Peyer's patch (tissue), 4 donors: ENCODE data around the gene CSH1. TPM values are rescaled to one million over a fixed set of nuclear protein-coding genes. Genes with fewer than 3 reads are reported as not detected.
A peak's percentile ranks its signal among the peaks of the same experiment; 100 is the strongest.
"Not testable (repeated sequence)": the region's sequence is repeated elsewhere in the genome, so short reads cannot be mapped to it uniquely, and the experiment has no call there.

Experiments
- DNase-seq, 3 donors: peaks; one replicate each; pipeline ENCODE4 v3.0.0-alpha.2; 2017 to 2019
- H3K27ac ChIP-seq, 4 donors: fragments of 200-600 bp; sonication (generic); one replicate each; pipeline ENCODE4 v1.5.1; 2016 to 2019
- H3K27me3 ChIP-seq, 2 donors: fragments of 200-600 bp; sonication (generic); one replicate each; pipeline ENCODE4 v1.5.1; 2019
- H3K36me3 ChIP-seq, 3 donors: fragments of 200-600 bp; sonication (generic); one replicate each; pipeline ENCODE4 v1.5.1; 2016 to 2019
- H3K4me1 ChIP-seq, 4 donors: fragments of 200-600 bp; sonication (generic); one replicate each; pipeline ENCODE4 v1.5.1; 2016 to 2019
- H3K4me3 ChIP-seq, 4 donors: fragments of 200-600 bp; sonication (generic); 1 replicate in 3 of 4; 2 replicates in 1 of 4; pipeline ENCODE4 v1.5.1; 2016 to 2019; ENCODE audit warnings: mild to moderate bottlenecking in 1 of 4
- H3K9me3 ChIP-seq, 4 donors: fragments of 200-600 bp; sonication (generic); one replicate each; pipeline ENCODE4 v1.5.1; 2016 to 2019; ENCODE audit warnings: mild to moderate bottlenecking in 1 of 4
- CTCF ChIP-seq, 6 experiments: fragments of 450-650 bp in 4 of 6; fragments of 200-600 bp in 2 of 6; sonication (generic) in 1 of 6; IDR thresholded peaks; one replicate each; pipeline ENCODE4 v1.5.1; 2017 to 2019; ENCODE audit warnings: antibody characterized with exemption in 6 of 6, mild to moderate bottlenecking in 3 of 6, moderate library complexity in 1 of 6
- POLR2A ChIP-seq, 2 donors: fragments of 450-650 bp; IDR thresholded peaks; one replicate each; pipeline ENCODE4 v1.5.1; 2017; ENCODE audit warnings: antibody characterized with exemption in 2 of 2, mild to moderate bottlenecking in 2 of 2, moderate library complexity in 2 of 2
- total RNA-seq, 4 donors: library from RNA; depleted of rRNA; stranded (reverse); fragments of >200 nt; gene quantifications; one replicate each; pipeline ENCODE4 v1.1.0, GENCODE V29; 2016

CSH1 gene
- total RNA-seq, 4 donors from 2014 or later, result not detected

- H3K9me3 ChIP-seq, H3K36me3 ChIP-seq, H3K27me3 ChIP-seq, H3K4me3 ChIP-seq, H3K4me1 ChIP-seq, H3K27ac ChIP-seq: not testable (repeated sequence)
- DNase-seq, result peak in 1 of 3 donors; percentile 27
- TF ChIP-seq CTCF (IDR thresholded peaks at IDR 0.05), result peak in 4 of 6 experiments; percentile 14 to 34 (median 28)
These were observed 7.1 kb downstream of the CSH1 start for GRCh38 chr17:63889026-63889848.

- H3K36me3 ChIP-seq, DNase-seq, H3K4me3 ChIP-seq, H3K27ac ChIP-seq, H3K4me1 ChIP-seq, H3K27me3 ChIP-seq, H3K9me3 ChIP-seq: not testable (repeated sequence)
These were observed 11.3 kb downstream of the CSH1 start for GRCh38 chr17:63885119-63885518.

DNA sequence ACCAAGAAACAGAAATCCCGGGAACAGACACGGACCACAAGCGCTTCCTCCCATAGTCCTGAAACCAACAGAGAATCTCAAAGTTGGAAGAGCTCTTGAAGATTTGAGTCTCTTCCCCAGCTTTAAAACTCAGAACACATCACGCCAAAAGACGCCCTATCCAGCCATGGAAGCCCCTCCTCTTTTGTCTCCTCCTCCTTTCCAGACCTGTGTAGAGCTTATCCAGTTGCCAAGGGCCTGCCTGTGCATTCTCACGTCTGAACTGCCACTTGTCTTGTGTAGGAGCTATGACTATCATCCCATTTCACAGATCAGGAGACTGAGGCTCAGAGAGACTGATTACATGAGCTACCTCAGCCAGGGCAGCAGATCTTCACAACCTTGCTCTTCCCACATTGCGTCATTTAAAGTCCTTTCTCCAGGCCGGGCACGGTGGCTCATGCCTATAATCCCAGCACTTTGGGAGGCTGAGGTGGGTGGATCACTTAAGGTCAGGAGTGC, 13.7 kb downstream of the CSH1 start:
- H3K36me3 ChIP-seq, H3K4me3 ChIP-seq, H3K27me3 ChIP-seq, DNase-seq, H3K27ac ChIP-seq, H3K4me1 ChIP-seq, H3K9me3 ChIP-seq: not testable (repeated sequence)

DNA sequence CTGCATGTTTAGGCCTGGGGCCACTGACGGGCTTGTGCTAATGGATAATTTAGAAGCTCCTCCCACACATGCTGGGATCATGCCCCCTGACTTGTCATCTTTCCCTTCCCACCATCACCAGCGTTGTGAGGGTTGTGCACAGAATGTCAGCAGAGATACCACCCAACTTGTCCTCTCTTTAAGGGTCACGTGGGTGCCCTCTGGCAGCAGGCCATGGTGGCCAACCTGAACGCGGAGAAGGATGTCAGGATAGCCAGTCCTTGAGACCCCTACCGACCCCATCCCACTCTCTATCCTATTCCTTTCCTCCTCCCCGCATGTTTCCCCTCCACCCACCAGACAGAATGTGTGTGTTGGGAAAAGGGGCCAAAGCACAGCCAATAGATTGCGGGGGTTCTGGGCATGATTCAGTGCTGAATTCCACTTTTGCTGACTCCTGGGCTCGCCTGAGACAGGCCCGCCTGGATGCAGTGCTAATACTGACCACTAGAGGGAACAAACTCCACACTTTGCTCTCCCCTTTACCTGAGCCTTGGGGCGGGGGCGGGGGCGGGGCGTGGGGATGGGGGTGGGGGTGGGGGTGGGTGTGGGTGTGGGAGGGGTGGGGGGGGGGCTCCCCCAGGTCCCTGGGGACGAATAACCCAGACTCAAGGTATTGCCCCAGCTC, 14.3 kb downstream of the CSH1 start, which contains the start of gene GH2:
Gene GH2 (minus strand): TSS at position 10 of the 667 bp plus-strand sequence. CDS start 143 bp downstream, outside the sequence.
- Histone ChIP-seq H3K4me1 (no peaks in the 10 kb centered on the region), H3K36me3 (no peaks in the 10 kb centered on the region)
- peak in 2 of 3 donors; percentile 50 to 79 for DNase-seq

GRCh38 chr17:63881337-63881736, 15.0 kb downstream of the CSH1 start:
- H3K4me1 ChIP-seq, H3K36me3 ChIP-seq, H3K9me3 ChIP-seq, DNase-seq, H3K4me3 ChIP-seq, H3K27me3 ChIP-seq, H3K27ac ChIP-seq: not testable (repeated sequence)

More for the DNA sequence above, 14.3 kb downstream of the CSH1 start, which contains the start of gene GH2:
- no peaks in the 10 kb centered on the region for H3K27me3 ChIP-seq
- no peak within 1 kb of the TSS for H3K4me3 ChIP-seq
- no peaks in the 10 kb centered on the region for H3K9me3 ChIP-seq
- no peak within 1 kb of the TSS for H3K27ac ChIP-seq
- peak; percentile 38 to 69 (median 46) for TF ChIP-seq CTCF (IDR thresholded peaks at IDR 0.05)
- TF ChIP-seq POLR2A (IDR thresholded peaks at IDR 0.05), result no peak

GRCh38 chr17:63880706-63881105, 15.7 kb downstream of the CSH1 start:
- H3K4me3 ChIP-seq, result no peak overlapping the region
- no peaks in the 10 kb centered on the region for H3K9me3 ChIP-seq
- H3K36me3 ChIP-seq, result no peaks in the 10 kb centered on the region
- no peak overlapping the region for H3K27ac ChIP-seq
- no peaks in the 10 kb centered on the region for H3K27me3 ChIP-seq
- no peak for TF ChIP-seq POLR2A (IDR thresholded peaks at IDR 0.05)
- no peak for TF ChIP-seq CTCF (IDR thresholded peaks at IDR 0.05)
- peak in 1 of 3 donors; percentile 34 for DNase-seq
- H3K4me1 ChIP-seq, result no peaks in the 10 kb centered on the region

DNA sequence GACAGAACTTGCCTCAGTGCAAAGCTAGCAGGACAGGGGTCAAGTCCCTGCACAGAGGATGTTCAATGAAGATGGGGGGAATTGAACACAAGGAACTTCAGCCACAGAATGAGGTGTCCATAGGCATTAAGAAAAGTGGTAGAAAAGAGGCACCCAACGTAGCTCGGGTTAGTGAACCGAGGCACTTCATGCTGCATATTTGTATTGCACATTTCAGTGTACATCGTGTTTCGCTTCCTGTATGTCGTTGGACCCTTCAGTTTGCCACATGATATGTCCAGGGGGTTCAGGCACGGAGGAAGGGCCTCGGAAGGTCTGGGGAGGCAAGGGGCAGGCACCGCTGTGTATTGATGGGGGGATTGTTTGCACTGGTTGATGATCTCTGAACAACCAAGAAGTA, 18.0 kb downstream of the CSH1 start:
- not testable (repeated sequence) for H3K9me3 ChIP-seq, H3K4me1 ChIP-seq, H3K4me3 ChIP-seq, H3K36me3 ChIP-seq, H3K27me3 ChIP-seq, H3K27ac ChIP-seq
- peak in 1 of 3 donors; percentile 17 for DNase-seq

DNA sequence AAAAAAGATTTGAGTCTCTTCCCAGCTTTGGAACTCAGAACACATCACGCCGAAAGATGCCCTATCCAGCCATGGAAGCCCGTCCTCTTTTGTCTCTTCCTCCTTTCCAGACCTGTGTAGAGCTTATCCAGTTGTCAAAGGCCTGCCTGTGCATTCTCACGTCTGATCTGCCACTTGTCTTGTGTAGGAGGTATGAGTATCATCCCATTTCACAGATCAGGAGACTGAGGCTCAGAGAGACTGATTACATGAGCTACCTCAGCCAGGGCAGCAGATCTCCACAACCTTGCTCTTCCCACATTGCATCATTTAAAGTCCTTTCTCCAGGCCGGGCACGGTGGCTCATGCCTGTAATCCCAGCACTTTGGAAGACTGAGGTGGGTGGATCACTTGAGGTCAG, 21.7 kb downstream of the CSH1 start:
- not testable (repeated sequence) for H3K4me1 ChIP-seq, H3K27me3 ChIP-seq, H3K4me3 ChIP-seq, DNase-seq, H3K27ac ChIP-seq, H3K36me3 ChIP-seq, H3K9me3 ChIP-seq

GRCh38 chr17:63874061-63874626, 22.2 kb downstream of the CSH1 start:
- not testable (repeated sequence) for H3K27ac ChIP-seq, H3K4me3 ChIP-seq, H3K36me3 ChIP-seq, H3K4me1 ChIP-seq, H3K9me3 ChIP-seq, DNase-seq, H3K27me3 ChIP-seq

DNA sequence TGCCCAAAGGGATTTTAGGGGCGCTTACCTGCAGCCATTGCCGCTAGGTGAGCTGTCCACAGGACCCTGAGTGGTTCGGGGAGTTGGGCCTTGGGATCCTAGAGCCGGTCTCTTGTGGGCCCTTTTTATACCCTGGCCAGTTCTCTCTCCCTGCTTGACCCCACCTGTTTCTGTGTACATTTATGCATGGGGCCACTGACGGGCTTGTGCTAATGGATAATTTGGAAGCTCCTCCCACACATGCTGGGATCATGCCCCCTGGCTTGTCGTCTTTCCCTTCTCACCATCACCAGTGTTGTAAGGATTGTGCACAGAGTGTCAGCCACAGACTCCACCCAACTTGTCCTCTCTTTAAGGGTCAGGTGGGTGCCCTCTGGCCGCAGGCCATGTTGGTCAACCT, 22.8 kb downstream of the CSH1 start, which contains the start of gene CSH2:
Gene CSH2 (minus strand): TSS at position 101 of the 400 bp plus-strand sequence. CDS start 63 bp downstream, at position 38.
- DNase-seq, H3K27me3 ChIP-seq, H3K9me3 ChIP-seq, H3K36me3 ChIP-seq, H3K27ac ChIP-seq, H3K4me1 ChIP-seq, H3K4me3 ChIP-seq: not testable (repeated sequence)
